WI38 (cell line): ENCODE data around the gene SUGCT.

Experiments used
- H3K4me3 ChIP-seq: 2 replicates; pipeline ENCODE4 v1.5.1; 2011; ENCODE audit warnings: low read depth, mild to moderate bottlenecking, control low read depth, low read length
- TF ChIP-seq, protein P1 (sequence below): IDR thresholded peaks from 2 replicates; pipeline ENCODE4 v1.5.1; 2012; ENCODE audit warnings: low read depth, mild to moderate bottlenecking, control low read depth, low read length

SUGCT gene

GRCh38 chr7:40879941-40880543 is 745.2 kb downstream of the SUGCT start:
- H3K4me3 ChIP-seq: no peak overlapping the region
- TF ChIP-seq, protein P1, sequence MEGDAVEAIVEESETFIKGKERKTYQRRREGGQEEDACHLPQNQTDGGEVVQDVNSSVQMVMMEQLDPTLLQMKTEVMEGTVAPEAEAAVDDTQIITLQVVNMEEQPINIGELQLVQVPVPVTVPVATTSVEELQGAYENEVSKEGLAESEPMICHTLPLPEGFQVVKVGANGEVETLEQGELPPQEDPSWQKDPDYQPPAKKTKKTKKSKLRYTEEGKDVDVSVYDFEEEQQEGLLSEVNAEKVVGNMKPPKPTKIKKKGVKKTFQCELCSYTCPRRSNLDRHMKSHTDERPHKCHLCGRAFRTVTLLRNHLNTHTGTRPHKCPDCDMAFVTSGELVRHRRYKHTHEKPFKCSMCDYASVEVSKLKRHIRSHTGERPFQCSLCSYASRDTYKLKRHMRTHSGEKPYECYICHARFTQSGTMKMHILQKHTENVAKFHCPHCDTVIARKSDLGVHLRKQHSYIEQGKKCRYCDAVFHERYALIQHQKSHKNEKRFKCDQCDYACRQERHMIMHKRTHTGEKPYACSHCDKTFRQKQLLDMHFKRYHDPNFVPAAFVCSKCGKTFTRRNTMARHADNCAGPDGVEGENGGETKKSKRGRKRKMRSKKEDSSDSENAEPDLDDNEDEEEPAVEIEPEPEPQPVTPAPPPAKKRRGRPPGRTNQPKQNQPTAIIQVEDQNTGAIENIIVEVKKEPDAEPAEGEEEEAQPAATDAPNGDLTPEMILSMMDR: no peak

- TF ChIP-seq, protein P1: no peak
Observed at GRCh38 chr7:40880581-40880980, 745.8 kb downstream of the SUGCT start.

GRCh38 chr7:40881405-40881926 is 746.7 kb downstream of the SUGCT start:
- H3K4me3 ChIP-seq: no peak overlapping the region
- TF ChIP-seq, protein P1: no peak

More at GRCh38 chr7:40880581-40880980, 745.8 kb downstream of the SUGCT start:
- no peak overlapping the region for H3K4me3 ChIP-seq

DNA sequence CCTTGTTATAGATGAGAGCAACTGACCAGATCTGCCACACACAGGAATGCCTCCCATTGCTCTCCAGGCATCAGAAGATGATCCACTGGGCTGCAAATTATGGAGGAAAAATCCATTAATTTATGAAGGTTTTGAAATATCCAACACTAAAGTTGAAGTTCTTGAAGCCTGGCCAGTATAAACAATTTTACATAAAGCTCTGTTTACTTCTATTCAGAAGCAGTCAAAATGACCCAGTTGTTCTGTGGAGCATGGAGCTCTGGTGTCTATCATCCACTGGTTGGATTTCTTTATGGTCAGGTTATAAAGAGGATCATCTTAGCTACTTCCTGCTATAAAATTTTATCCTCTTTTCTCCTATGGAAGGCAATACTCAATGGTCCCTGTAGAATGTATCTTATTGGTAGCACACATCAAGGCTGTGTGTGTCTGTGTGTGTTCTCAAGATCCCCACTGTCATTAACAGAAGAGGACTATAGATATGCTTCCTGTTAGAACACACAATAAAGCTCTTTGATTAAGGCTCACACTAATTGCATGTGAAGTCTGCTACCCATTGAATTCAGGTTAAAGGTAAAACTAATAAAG is 747.4 kb downstream of the SUGCT start:
- no peak overlapping the region for H3K4me3 ChIP-seq
- TF ChIP-seq, protein P1: no peak

DNA sequence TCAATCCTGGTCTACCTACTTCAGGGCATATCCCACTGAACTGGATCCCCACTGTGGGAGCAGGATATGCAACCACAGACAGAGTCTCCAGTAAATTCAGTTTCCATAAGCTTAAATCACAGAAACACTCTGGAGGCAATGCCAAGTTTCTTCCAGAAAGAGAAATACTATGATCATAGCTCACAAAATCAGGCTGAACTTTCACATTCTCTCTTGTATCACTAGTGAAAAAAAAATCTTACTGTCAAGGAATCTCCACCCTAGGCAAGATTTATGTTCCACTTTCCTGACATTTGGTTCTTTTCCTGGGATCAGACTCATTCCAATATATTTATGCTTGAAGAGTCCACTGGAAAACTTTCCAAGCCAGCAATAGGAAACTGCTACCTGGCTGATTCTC is 749.0 kb downstream of the SUGCT start:
- H3K4me3 ChIP-seq: no peak overlapping the region
- TF ChIP-seq, protein P1: no peak

DNA sequence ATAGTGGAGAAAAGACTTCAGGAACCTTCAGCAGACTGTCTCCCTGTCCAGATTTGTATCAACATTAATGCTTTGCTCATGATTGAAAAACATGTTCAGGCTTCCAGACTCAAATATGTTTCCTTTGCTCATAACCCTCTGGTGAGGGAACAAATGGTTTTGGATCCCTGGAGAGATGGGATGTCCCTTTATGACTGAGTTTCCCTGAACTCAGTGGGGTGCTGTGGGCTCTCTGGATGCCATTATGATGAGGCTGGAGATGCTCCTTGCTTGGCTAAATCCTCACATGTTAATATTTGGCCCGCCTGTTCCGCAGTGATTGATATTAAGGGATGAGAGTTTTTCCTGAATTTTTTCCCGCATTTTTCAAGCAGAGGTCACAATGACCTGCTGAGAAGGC is 749.4 kb downstream of the SUGCT start:
- TF ChIP-seq, protein P1: no peak
- H3K4me3 ChIP-seq: no peak overlapping the region

- TF ChIP-seq, protein P1: no peak
- H3K4me3 ChIP-seq: no peak overlapping the region
Observed at GRCh38 chr7:40885503-40885902, 750.7 kb downstream of the SUGCT start.
